Dedifferentiated amniotic fluid mesenchymal stem cell (primary cell): ENCODE data around the gene PSMC1.

Source experiments
- DNase-seq: peaks from one replicate; pipeline ENCODE4 v3.0.0-alpha.2; 2016; ENCODE audit errors: extremely low spot score

Gene PSMC1

GRCh38 chr14:90302529-90303303 is 46.4 kb downstream of the PSMC1 start:
- DNase-seq = no peak

- no peak for DNase-seq
These were observed 47.1 kb downstream of the PSMC1 start for GRCh38 chr14:90303473-90303872.

GRCh38 chr14:90304502-90304901 is 48.1 kb downstream of the PSMC1 start:
- DNase-seq = no peak

GRCh38 chr14:90305176-90305601 is 48.8 kb downstream of the PSMC1 start:
- no peak for DNase-seq

GRCh38 chr14:90308561-90308960 is 52.2 kb downstream of the PSMC1 start:
- no peak for DNase-seq

GRCh38 chr14:90317286-90317685 is 60.9 kb downstream of the PSMC1 start:
- DNase-seq = no peak

- DNase-seq = no peak
These were observed 61.7 kb downstream of the PSMC1 start for GRCh38 chr14:90318016-90318415.

GRCh38 chr14:90319173-90319572 is 62.8 kb downstream of the PSMC1 start:
- DNase-seq = no peak

GRCh38 chr14:90319634-90320541 is 63.5 kb downstream of the PSMC1 start:
- DNase-seq = no peak

- no peak for DNase-seq
These were observed 65.5 kb downstream of the PSMC1 start for GRCh38 chr14:90321891-90322290.
